ENCODE results near the gene USH1C.

USH1C gene

GRCh38 chr11:17538054-17538453 is 6.2 kb downstream of the USH1C start:
- Histone ChIP-seq H3K18ac (ENCODE audit: low read length) (no peak overlapping the region), H3K27me3 (ENCODE audit: control insufficient read depth in 3 of 3, insufficient read depth in 3 of 3, low read depth in 1 of 3, low read length in 3 of 3) (peaks cover 0 to 41% (median 9%) of the 10 kb centered on the region in 3 experiments), H3K23ac (ENCODE audit: low read depth, low read length, poor library complexity) (no peak overlapping the region), H3K14ac (ENCODE audit: low read length) (no peak overlapping the region), H3K4me3 (ENCODE audit: low read length in 2 of 2) (no peak overlapping the region), H4K8ac (ENCODE audit: low read depth, low read length) (no peak overlapping the region), H3K4me1 (ENCODE audit: control insufficient read depth in 2 of 2, insufficient read depth in 1 of 2, low read depth in 1 of 2, low read length in 2 of 2) (no peaks in the 10 kb centered on the region), H3K9ac (ENCODE audit: low read depth, low read length, poor library complexity) (no peak overlapping the region), H2BK5ac (ENCODE audit: low read length) (no peak overlapping the region), H2BK120ac (ENCODE audit: low read depth, low read length) (no peak overlapping the region), H3K4me2 (ENCODE audit: insufficient read depth, low read length, poor library complexity, severe bottlenecking) (no peak overlapping the region), H2BK15ac (ENCODE audit: low read length) (no peak overlapping the region), H3K9me3 (replicated peaks in 1 of 2; ENCODE audit: control insufficient read depth in 2 of 2, insufficient read depth in 1 of 2, low read depth in 1 of 2, low read length in 2 of 2) (no peaks in the 10 kb centered on the region), H3K36me3 (replicated peaks in 1 of 2; ENCODE audit: control insufficient read depth in 2 of 2, insufficient read depth in 2 of 2, low read length in 2 of 2) (no peaks in the 10 kb centered on the region), H3K27ac (replicated peaks; ENCODE audit: low read length) (no peak overlapping the region), H2BK12ac (ENCODE audit: low read length) (no peak overlapping the region), H2AK5ac (ENCODE audit: low read depth, low read length) (no peak overlapping the region), H2AFZ (ENCODE audit: low read length) (no peak overlapping the region), H4K91ac (ENCODE audit: low read depth, low read length, poor library complexity) (no peak overlapping the region), H3K79me1 (ENCODE audit: low read depth, low read length) (no peaks in the 10 kb centered on the region), H3K4ac (ENCODE audit: low read length) (no peak overlapping the region)
- no CpG with 5 or more reads among the region's 1 CpG for WGBS, 2 donors (ENCODE audit: extremely low coverage in 2 of 2, insufficient read length in 2 of 2, insufficient replicate concordance in 1 of 2)
- no peak for DNase-seq (ENCODE audit: low spot score)

GRCh38 chr11:17537261-17537660 is 7.0 kb downstream of the USH1C start:
- Histone ChIP-seq H2AFZ (ENCODE audit: low read length) (no peak overlapping the region), H3K4me2 (ENCODE audit: insufficient read depth, low read length, poor library complexity, severe bottlenecking) (no peak overlapping the region), H3K27me3 (ENCODE audit: control insufficient read depth in 3 of 3, insufficient read depth in 3 of 3, low read depth in 1 of 3, low read length in 3 of 3) (peaks cover 0 to 39% (median 4%) of the 10 kb centered on the region in 3 experiments), H3K4ac (ENCODE audit: low read length) (no peak overlapping the region), H4K8ac (ENCODE audit: low read depth, low read length) (no peak overlapping the region), H2BK120ac (ENCODE audit: low read depth, low read length) (no peak overlapping the region), H3K36me3 (replicated peaks in 1 of 2; ENCODE audit: control insufficient read depth in 2 of 2, insufficient read depth in 2 of 2, low read length in 2 of 2) (no peaks in the 10 kb centered on the region), H2AK5ac (ENCODE audit: low read depth, low read length) (no peak overlapping the region), H3K9ac (ENCODE audit: low read depth, low read length, poor library complexity) (no peak overlapping the region), H3K79me1 (ENCODE audit: low read depth, low read length) (no peaks in the 10 kb centered on the region), H4K91ac (ENCODE audit: low read depth, low read length, poor library complexity) (no peak overlapping the region), H3K18ac (ENCODE audit: low read length) (no peak overlapping the region), H2BK12ac (ENCODE audit: low read length) (no peak overlapping the region), H3K9me3 (replicated peaks in 1 of 2; ENCODE audit: control insufficient read depth in 2 of 2, insufficient read depth in 1 of 2, low read depth in 1 of 2, low read length in 2 of 2) (no peaks in the 10 kb centered on the region), H3K23ac (ENCODE audit: low read depth, low read length, poor library complexity) (no peak overlapping the region), H3K4me1 (ENCODE audit: control insufficient read depth in 2 of 2, insufficient read depth in 1 of 2, low read depth in 1 of 2, low read length in 2 of 2) (no peaks in the 10 kb centered on the region), H2BK15ac (ENCODE audit: low read length) (no peak overlapping the region), H3K27ac (replicated peaks; ENCODE audit: low read length) (no peak overlapping the region), H2BK5ac (ENCODE audit: low read length) (no peak overlapping the region), H3K14ac (ENCODE audit: low read length) (no peak overlapping the region), H3K4me3 (ENCODE audit: low read length in 2 of 2) (no peak overlapping the region)
- WGBS, 2 donors (ENCODE audit: extremely low coverage in 2 of 2, insufficient read length in 2 of 2, insufficient replicate concordance in 1 of 2), result no CpG with 5 or more reads among the region's 8 CpGs
- no peak for DNase-seq (ENCODE audit: low spot score)

- H3K4me2 ChIP-seq (ENCODE audit: insufficient read depth, low read length, poor library complexity, severe bottlenecking), result no peak overlapping the region
- no peak overlapping the region for H3K4ac ChIP-seq (ENCODE audit: low read length)
- no CpG with 5 or more reads among the region's 3 CpGs for WGBS, 2 donors (ENCODE audit: extremely low coverage in 2 of 2, insufficient read length in 2 of 2, insufficient replicate concordance in 1 of 2)
- H4K8ac ChIP-seq (ENCODE audit: low read depth, low read length), result no peak overlapping the region
- no peak overlapping the region for H3K4me3 ChIP-seq (ENCODE audit: low read length in 2 of 2)
- no peak overlapping the region for H2BK15ac ChIP-seq (ENCODE audit: low read length)
- no peak overlapping the region for H4K91ac ChIP-seq (ENCODE audit: low read depth, low read length, poor library complexity)
- H3K18ac ChIP-seq (ENCODE audit: low read length), result no peak overlapping the region
- H3K27ac ChIP-seq (replicated peaks; ENCODE audit: low read length), result no peak overlapping the region
- no peak overlapping the region for H2BK5ac ChIP-seq (ENCODE audit: low read length)
- no peaks in the 10 kb centered on the region for H3K9me3 ChIP-seq (replicated peaks in 1 of 2; ENCODE audit: control insufficient read depth in 2 of 2, insufficient read depth in 1 of 2, low read depth in 1 of 2, low read length in 2 of 2)
- H2AFZ ChIP-seq (ENCODE audit: low read length), result no peak overlapping the region
- H3K4me1 ChIP-seq (ENCODE audit: control insufficient read depth in 2 of 2, insufficient read depth in 1 of 2, low read depth in 1 of 2, low read length in 2 of 2), result peaks cover 0 to 2% of the 10 kb centered on the region in 2 donors
- no peaks in the 10 kb centered on the region for H3K79me1 ChIP-seq (ENCODE audit: low read depth, low read length)
- no peak overlapping the region for H3K23ac ChIP-seq (ENCODE audit: low read depth, low read length, poor library complexity)
- H3K14ac ChIP-seq (ENCODE audit: low read length), result no peak overlapping the region
- no peak overlapping the region for H2BK120ac ChIP-seq (ENCODE audit: low read depth, low read length)
- H3K36me3 ChIP-seq (replicated peaks in 1 of 2; ENCODE audit: control insufficient read depth in 2 of 2, insufficient read depth in 2 of 2, low read length in 2 of 2), result no peaks in the 10 kb centered on the region
- H3K27me3 ChIP-seq (ENCODE audit: control insufficient read depth in 3 of 3, insufficient read depth in 3 of 3, low read depth in 1 of 3, low read length in 3 of 3), result peaks cover 0 to 35% (median 0%) of the 10 kb centered on the region in 3 experiments
- no peak overlapping the region for H2AK5ac ChIP-seq (ENCODE audit: low read depth, low read length)
- H2BK12ac ChIP-seq (ENCODE audit: low read length), result no peak overlapping the region
- no peak for DNase-seq (ENCODE audit: low spot score)
- H3K9ac ChIP-seq (ENCODE audit: low read depth, low read length, poor library complexity), result no peak overlapping the region
These were observed 8.7 kb downstream of the USH1C start for GRCh38 chr11:17535488-17535887.

GRCh38 chr11:17533778-17534415 is 10.3 kb downstream of the USH1C start:
- H3K4me2 ChIP-seq (ENCODE audit: insufficient read depth, low read length, poor library complexity, severe bottlenecking), result no peak overlapping the region
- no peaks in the 10 kb centered on the region for H3K79me1 ChIP-seq (ENCODE audit: low read depth, low read length)
- H2AK5ac ChIP-seq (ENCODE audit: low read depth, low read length), result no peak overlapping the region
- H3K9ac ChIP-seq (ENCODE audit: low read depth, low read length, poor library complexity), result no peak overlapping the region
- no peak overlapping the region for H3K14ac ChIP-seq (ENCODE audit: low read length)
- H4K8ac ChIP-seq (ENCODE audit: low read depth, low read length), result no peak overlapping the region
- no peaks in the 10 kb centered on the region for H3K9me3 ChIP-seq (replicated peaks in 1 of 2; ENCODE audit: control insufficient read depth in 2 of 2, insufficient read depth in 1 of 2, low read depth in 1 of 2, low read length in 2 of 2)
- H2BK120ac ChIP-seq (ENCODE audit: low read depth, low read length), result no peak overlapping the region
- H3K27ac ChIP-seq (replicated peaks; ENCODE audit: low read length), result no peak overlapping the region
- H3K18ac ChIP-seq (ENCODE audit: low read length), result no peak overlapping the region
- no peak overlapping the region for H2BK15ac ChIP-seq (ENCODE audit: low read length)
- H2BK12ac ChIP-seq (ENCODE audit: low read length), result no peak overlapping the region
- peaks cover 0 to 12% of the 10 kb centered on the region in 2 donors for H3K4me1 ChIP-seq (ENCODE audit: control insufficient read depth in 2 of 2, insufficient read depth in 1 of 2, low read depth in 1 of 2, low read length in 2 of 2)
- no peaks in the 10 kb centered on the region for H3K36me3 ChIP-seq (replicated peaks in 1 of 2; ENCODE audit: control insufficient read depth in 2 of 2, insufficient read depth in 2 of 2, low read length in 2 of 2)
- no peak overlapping the region for H3K4ac ChIP-seq (ENCODE audit: low read length)
- DNase-seq (ENCODE audit: low spot score), result no peak
- H4K91ac ChIP-seq (ENCODE audit: low read depth, low read length, poor library complexity), result no peak overlapping the region
- H3K4me3 ChIP-seq (ENCODE audit: low read length in 2 of 2), result no peak overlapping the region
- no peak overlapping the region for H2BK5ac ChIP-seq (ENCODE audit: low read length)
- no peak overlapping the region for H2AFZ ChIP-seq (ENCODE audit: low read length)
- peaks cover 0 to 45% (median 0%) of the 10 kb centered on the region in 3 experiments for H3K27me3 ChIP-seq (ENCODE audit: control insufficient read depth in 3 of 3, insufficient read depth in 3 of 3, low read depth in 1 of 3, low read length in 3 of 3)
- no CpG with 5 or more reads among the region's 11 CpGs for WGBS, 2 donors (ENCODE audit: extremely low coverage in 2 of 2, insufficient read length in 2 of 2, insufficient replicate concordance in 1 of 2)
- no peak overlapping the region for H3K23ac ChIP-seq (ENCODE audit: low read depth, low read length, poor library complexity)

Measured in neuronal stem cell (in vitro differentiated cells).